CD4-positive, CD25-positive, alpha-beta regulatory T cell (primary cell): Measurements from ENCODE around the gene KRT80. TPM values are rescaled to one million over a fixed set of nuclear protein-coding genes. Genes with fewer than 3 reads are reported as not detected.
A peak's percentile ranks its signal among the peaks of the same experiment; 100 is the strongest.

Source experiments
- ATAC-seq, 2 donors: fragments of 150-1000 bp; cut with Tn5 transposase; one replicate each; pipeline ENCODE4 v1.10.0; 2021; ENCODE audit warnings: low read depth in 2 of 2, moderate number of reproducible peaks in 2 of 2, moderate library complexity in 1 of 2
- DNase-seq, 3 donors: peaks; one replicate each; pipeline versions ENCODE4 v3.0.0 to v3.0.0-alpha.2; 2012 to 2022; ENCODE audit warnings: mixed read lengths in 1 of 3
- H3K27ac ChIP-seq: one replicate; pipeline ENCODE4 v1.7.0; 2013; ENCODE audit warnings: mild to moderate bottlenecking, low read length; ENCODE audit not compliant: insufficient read depth, poor library complexity, severe bottlenecking
- H3K27me3 ChIP-seq: one replicate; pipeline ENCODE4 v1.7.0; 2013; ENCODE audit warnings: low read length; ENCODE audit not compliant: control insufficient read depth, insufficient read depth
- H3K36me3 ChIP-seq: one replicate; pipeline ENCODE4 v1.7.0; 2013; ENCODE audit warnings: mild to moderate bottlenecking, low read length, moderate library complexity; ENCODE audit not compliant: control insufficient read depth, insufficient read depth
- H3K4me1 ChIP-seq: 2 replicates; pipeline ENCODE4 v1.7.0; 2013; ENCODE audit warnings: mild to moderate bottlenecking, low read length; ENCODE audit not compliant: insufficient read depth, control insufficient read depth, poor library complexity, severe bottlenecking
- H3K4me3 ChIP-seq: one replicate; pipeline ENCODE4 v1.7.0; 2013; ENCODE audit warnings: low read depth, mild to moderate bottlenecking, low read length, moderate library complexity
- H3K9me3 ChIP-seq, 2 experiments: 1 replicate in 1 of 2; 2 replicates in 1 of 2; pipeline ENCODE4 v1.7.0; 2013; ENCODE audit warnings: low read length in 2 of 2, mild to moderate bottlenecking in 1 of 2, moderate library complexity in 1 of 2; ENCODE audit not compliant: control insufficient read depth in 2 of 2
- H3K27ac Mint-ChIP-seq, 3 donors: one replicate each; pipeline ENCODE4 v1.8.0; 2020 to 2022; ENCODE audit warnings: mild to moderate bottlenecking in 3 of 3, mixed read lengths in 3 of 3, moderate library complexity in 2 of 3
- H3K27me3 Mint-ChIP-seq: one replicate; pipeline ENCODE4 v1.8.0; 2022; ENCODE audit warnings: mild to moderate bottlenecking, mixed read lengths
- H3K36me3 Mint-ChIP-seq: one replicate; pipeline ENCODE4 v1.8.0; 2020; ENCODE audit warnings: mixed read lengths
- H3K4me1 Mint-ChIP-seq, 4 donors: one replicate each; pipeline ENCODE4 v1.8.0; 2020 to 2022; ENCODE audit warnings: mixed read lengths in 4 of 4, mild to moderate bottlenecking in 1 of 4
- H3K4me3 Mint-ChIP-seq, 4 donors: one replicate each; pipeline ENCODE4 v1.8.0; 2020 to 2022; ENCODE audit warnings: mild to moderate bottlenecking in 4 of 4, mixed read lengths in 4 of 4, moderate library complexity in 3 of 4
- H3K9me3 Mint-ChIP-seq, 7 donors: one replicate each; pipeline ENCODE4 v1.8.0; 2020 to 2022; ENCODE audit warnings: mixed read lengths in 7 of 7, mild to moderate bottlenecking in 3 of 7, moderate library complexity in 2 of 7
- polyA plus RNA-seq, 4 donors: library from polyadenylated mRNA; unstranded; fragments of 300-500 nt; fragmentation: Illumina TruSeq; gene quantifications; one replicate each; pipeline ENCODE4 v1.2.3, GENCODE V29; 2021
- total RNA-seq: library from RNA; stranded (reverse); gene quantifications from one replicate; pipeline ENCODE4 v1.2.3, GENCODE V29; 2022

The KRT80 gene
- total and polyA plus RNA-seq, 5 donors from 2014 or later, result not detected

GRCh38 chr12:52203079-52203921 is 11.5 kb upstream of the KRT80 start:
- no peak overlapping the region for H3K27ac Mint-ChIP-seq
- peaks cover 0 to 2% (median 0%) of the 10 kb centered on the region in 7 donors for H3K9me3 Mint-ChIP-seq
- no peaks in the 10 kb centered on the region for H3K36me3 ChIP-seq
- H3K4me3 Mint-ChIP-seq, result no peak overlapping the region
- H3K9me3 ChIP-seq, result no peaks in the 10 kb centered on the region
- no peaks in the 10 kb centered on the region for H3K4me1 ChIP-seq
- DNase-seq (peak in 1 of 3 donors; percentile 7), ATAC-seq (peak; percentile 22 to 42)
- H3K36me3 Mint-ChIP-seq, result no peaks in the 10 kb centered on the region
- peaks cover 2% of the 10 kb centered on the region for H3K27me3 ChIP-seq
- H3K27me3 Mint-ChIP-seq, result peaks cover 20% of the 10 kb centered on the region
- H3K4me1 Mint-ChIP-seq, result peaks cover 0 to 6% (median 2%) of the 10 kb centered on the region in 4 donors
- H3K4me3 ChIP-seq, result no peak overlapping the region
- H3K27ac ChIP-seq, result no peak overlapping the region

- peaks cover 19% of the 10 kb centered on the region for H3K27me3 Mint-ChIP-seq
- peak in 1 of 2 donors; percentile 2 for ATAC-seq
- H3K4me1 ChIP-seq, result no peaks in the 10 kb centered on the region
Measured at GRCh38 chr12:52202361-52203078, 10.7 kb upstream of the KRT80 start.

GRCh38 chr12:52201451-52201839 is 9.6 kb upstream of the KRT80 start:
- peaks cover 0 to 6% (median 2%) of the 10 kb centered on the region in 4 donors for H3K4me1 Mint-ChIP-seq
- H3K27me3 Mint-ChIP-seq, result peaks cover 19% of the 10 kb centered on the region
- no peak overlapping the region for H3K4me3 Mint-ChIP-seq

More at GRCh38 chr12:52202361-52203078, 10.7 kb upstream of the KRT80 start:
- no peak overlapping the region for H3K27ac Mint-ChIP-seq
- no peak overlapping the region for H3K4me3 Mint-ChIP-seq
- H3K36me3 Mint-ChIP-seq, result no peaks in the 10 kb centered on the region
- Histone ChIP-seq H3K27ac (no peak overlapping the region), H3K9me3 (no peaks in the 10 kb centered on the region), H3K4me3 (no peak overlapping the region), H3K36me3 (no peaks in the 10 kb centered on the region), H3K27me3 (peaks cover 2% of the 10 kb centered on the region)
- H3K4me1 Mint-ChIP-seq, result peaks cover 0 to 6% (median 2%) of the 10 kb centered on the region in 4 donors
- DNase-seq, result no peak
- H3K9me3 Mint-ChIP-seq, result peaks cover 0 to 2% (median 0%) of the 10 kb centered on the region in 7 donors

GRCh38 chr12:52200781-52201450 is 9.1 kb upstream of the KRT80 start:
- H3K9me3 Mint-ChIP-seq, result peaks cover 0 to 2% (median 0%) of the 10 kb centered on the region in 7 donors
- H3K9me3 ChIP-seq, result no peaks in the 10 kb centered on the region
- H3K27ac Mint-ChIP-seq, result peak overlapping the region in 1 of 3 donors; percentile 78
- H3K27ac ChIP-seq, result no peak overlapping the region
- no peaks in the 10 kb centered on the region for H3K36me3 Mint-ChIP-seq
- no peaks in the 10 kb centered on the region for H3K4me1 ChIP-seq
- H3K4me3 Mint-ChIP-seq, result no peak overlapping the region
- ATAC-seq (no peak), DNase-seq (no peak)
- peaks cover 0 to 6% (median 2%) of the 10 kb centered on the region in 4 donors for H3K4me1 Mint-ChIP-seq
- peaks cover 19% of the 10 kb centered on the region for H3K27me3 Mint-ChIP-seq
- H3K36me3 ChIP-seq, result no peaks in the 10 kb centered on the region
- H3K4me3 ChIP-seq, result no peak overlapping the region
- H3K27me3 ChIP-seq, result peaks cover 2% of the 10 kb centered on the region

More at GRCh38 chr12:52201451-52201839, 9.6 kb upstream of the KRT80 start:
- peaks cover 2% of the 10 kb centered on the region for H3K27me3 ChIP-seq
- H3K27ac ChIP-seq, result no peak overlapping the region
- DNase-seq (no peak), ATAC-seq (no peak)
- Mint-ChIP-seq H3K27ac (no peak overlapping the region), H3K36me3 (no peaks in the 10 kb centered on the region), H3K9me3 (peaks cover 0 to 2% (median 0%) of the 10 kb centered on the region in 7 donors)
- no peaks in the 10 kb centered on the region for H3K36me3 ChIP-seq
- no peaks in the 10 kb centered on the region for H3K9me3 ChIP-seq
- no peaks in the 10 kb centered on the region for H3K4me1 ChIP-seq
- H3K4me3 ChIP-seq, result no peak overlapping the region

- H3K9me3 Mint-ChIP-seq, result peaks cover 0 to 2% (median 0%) of the 10 kb centered on the region in 7 donors
- H3K9me3 ChIP-seq, result no peaks in the 10 kb centered on the region
- peak overlapping the region in 1 of 3 donors; percentile 78 for H3K27ac Mint-ChIP-seq
- DNase-seq (no peak), ATAC-seq (no peak)
- no peaks in the 10 kb centered on the region for H3K36me3 ChIP-seq
- no peaks in the 10 kb centered on the region for H3K4me1 ChIP-seq
- peaks cover 0 to 6% (median 2%) of the 10 kb centered on the region in 4 donors for H3K4me1 Mint-ChIP-seq
- H3K27me3 ChIP-seq, result peaks cover 2% of the 10 kb centered on the region
- no peak overlapping the region for H3K27ac ChIP-seq
- no peak overlapping the region for H3K4me3 ChIP-seq
- H3K4me3 Mint-ChIP-seq, result no peak overlapping the region
- no peaks in the 10 kb centered on the region for H3K36me3 Mint-ChIP-seq
- peaks cover 19% of the 10 kb centered on the region for H3K27me3 Mint-ChIP-seq
Measured at GRCh38 chr12:52200086-52200780, 8.4 kb upstream of the KRT80 start.

GRCh38 chr12:52199294-52199919 is 7.6 kb upstream of the KRT80 start:
- Histone ChIP-seq H3K27me3 (peaks cover 2% of the 10 kb centered on the region), H3K27ac (no peak overlapping the region), H3K4me3 (no peak overlapping the region), H3K9me3 (no peaks in the 10 kb centered on the region), H3K4me1 (no peaks in the 10 kb centered on the region), H3K36me3 (no peaks in the 10 kb centered on the region)
- Mint-ChIP-seq H3K4me3 (no peak overlapping the region), H3K4me1 (peaks cover 0 to 6% (median 2%) of the 10 kb centered on the region in 4 donors), H3K27me3 (peaks cover 18% of the 10 kb centered on the region), H3K36me3 (no peaks in the 10 kb centered on the region), H3K9me3 (peaks cover 0 to 2% (median 0%) of the 10 kb centered on the region in 7 donors), H3K27ac (no peak overlapping the region)
- DNase-seq, result no peak
- ATAC-seq, result no peak
